ENCODE results near the gene ZNF326.

The ZNF326 gene

DNA sequence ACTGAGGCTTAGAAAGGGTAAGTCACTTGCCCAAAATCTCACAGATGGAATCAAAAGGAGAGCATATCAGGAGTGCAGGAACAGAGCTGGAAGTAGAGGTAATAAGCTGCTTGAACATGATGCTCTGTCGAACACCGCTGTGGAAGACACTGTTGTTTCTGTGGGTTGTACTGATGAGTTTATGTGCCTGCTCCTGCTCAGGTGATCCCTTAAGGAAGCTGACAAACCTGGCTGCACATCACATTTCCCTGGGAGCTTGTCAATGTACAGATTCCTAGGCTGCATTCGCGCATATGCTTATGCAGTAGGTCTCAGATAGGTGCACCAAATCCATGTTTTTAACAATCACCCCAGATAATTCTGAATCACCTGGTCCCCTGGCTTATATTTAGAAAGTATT is 79.7 kb downstream of the ZNF326 start:
- DNase-seq (ENCODE audit: low read depth), result no peak

DNA sequence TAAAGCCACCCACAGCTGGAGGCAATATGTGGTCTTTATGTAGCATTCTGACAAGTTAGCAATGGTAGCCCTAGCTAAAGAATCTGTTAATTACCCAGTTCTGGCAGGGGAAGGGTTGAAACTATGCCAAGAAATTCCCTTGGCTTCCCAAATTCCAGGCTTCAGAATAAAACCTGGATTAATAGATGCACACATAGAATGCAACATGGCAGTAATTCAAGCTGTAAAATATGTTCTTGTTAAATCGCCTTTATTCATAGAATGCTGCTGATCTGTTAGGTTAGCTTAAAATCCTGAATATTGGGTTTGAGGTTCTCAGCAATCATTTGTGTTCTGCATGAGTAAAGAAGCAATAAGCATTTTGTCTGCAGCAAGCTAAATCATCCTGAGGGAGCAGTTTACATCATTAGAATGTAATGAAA is 80.1 kb downstream of the ZNF326 start:
- no peak for DNase-seq (ENCODE audit: low read depth)

DNA sequence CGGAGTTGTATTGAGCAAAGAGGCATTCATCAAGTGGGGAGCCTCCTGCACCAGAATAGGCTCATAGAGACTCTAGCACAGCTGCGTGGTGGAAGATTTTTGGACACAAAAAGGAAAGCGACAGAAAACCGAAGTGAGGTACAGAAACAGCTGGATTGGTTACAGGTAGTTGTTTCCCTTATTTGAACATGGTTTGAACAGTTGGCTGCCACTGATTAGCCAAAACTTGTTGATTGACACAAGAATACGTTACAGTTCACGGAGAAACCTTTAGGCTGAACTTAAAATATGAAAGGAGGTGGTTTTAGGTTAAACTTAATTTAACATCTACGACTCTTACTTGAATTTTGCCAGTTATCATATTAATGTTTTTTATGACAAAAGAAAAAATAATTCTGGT is 89.1 kb downstream of the ZNF326 start:
- no peak for DNase-seq (ENCODE audit: low read depth)

All from HS-27A (cell line).